Astrocyte (in vitro differentiated cells and primary cell): Measurements from ENCODE around the gene MIEF2.

Source experiments
- EZH2 ChIP-seq: IDR thresholded peaks from 2 replicates; pipeline ENCODE4 v1.6.1; 2012; ENCODE audit warnings: mild to moderate bottlenecking, low read length, inconsistent platforms; ENCODE audit not compliant: insufficient read depth
- TF ChIP-seq, protein P1 (sequence below): IDR thresholded peaks from 2 replicates; pipeline ENCODE4 v1.5.1; 2011; ENCODE audit warnings: low read depth, mild to moderate bottlenecking, inconsistent platforms, low read length, moderate library complexity; ENCODE audit not compliant: insufficient read depth

DNA sequence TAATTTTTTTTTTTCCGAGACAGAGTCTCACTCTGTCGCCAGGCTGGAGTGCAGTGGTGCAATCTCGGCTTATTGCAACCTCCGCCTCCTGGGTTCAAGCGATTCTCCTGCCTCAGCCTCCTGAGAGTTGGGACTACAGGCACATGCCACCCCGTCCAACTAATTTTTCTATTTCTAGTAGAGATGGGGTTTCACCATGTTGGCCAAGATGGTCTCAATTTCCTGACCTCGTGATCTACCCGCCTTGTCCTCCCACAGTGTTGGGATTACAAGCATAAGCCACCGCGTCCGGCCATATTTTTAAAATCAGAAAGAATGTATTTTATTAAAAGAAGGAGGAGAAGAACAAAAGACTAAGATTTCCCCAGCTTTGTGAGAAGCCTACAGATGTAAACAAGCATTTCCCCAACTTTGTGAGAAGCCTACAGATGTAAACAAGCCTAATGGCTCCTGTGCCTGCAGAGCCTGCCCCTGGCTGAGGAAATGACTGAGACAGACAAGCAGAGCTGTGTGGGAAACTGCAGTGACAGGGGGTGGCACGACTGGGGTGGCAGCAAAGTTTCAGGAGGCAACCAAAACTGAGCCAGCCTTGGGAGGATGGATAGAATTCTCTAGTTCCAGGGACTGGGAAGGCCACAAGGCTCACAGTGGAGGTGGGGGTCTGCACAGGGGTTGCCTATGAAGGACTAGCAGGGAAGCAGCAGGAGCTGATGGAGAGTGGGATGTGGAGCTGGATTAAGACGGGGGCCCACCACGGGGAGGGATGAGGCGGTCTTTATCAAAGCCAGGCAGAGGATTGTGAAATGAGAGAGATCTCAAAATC lies 31.5 kb downstream of the MIEF2 start:
- TF ChIP-seq, protein P1, sequence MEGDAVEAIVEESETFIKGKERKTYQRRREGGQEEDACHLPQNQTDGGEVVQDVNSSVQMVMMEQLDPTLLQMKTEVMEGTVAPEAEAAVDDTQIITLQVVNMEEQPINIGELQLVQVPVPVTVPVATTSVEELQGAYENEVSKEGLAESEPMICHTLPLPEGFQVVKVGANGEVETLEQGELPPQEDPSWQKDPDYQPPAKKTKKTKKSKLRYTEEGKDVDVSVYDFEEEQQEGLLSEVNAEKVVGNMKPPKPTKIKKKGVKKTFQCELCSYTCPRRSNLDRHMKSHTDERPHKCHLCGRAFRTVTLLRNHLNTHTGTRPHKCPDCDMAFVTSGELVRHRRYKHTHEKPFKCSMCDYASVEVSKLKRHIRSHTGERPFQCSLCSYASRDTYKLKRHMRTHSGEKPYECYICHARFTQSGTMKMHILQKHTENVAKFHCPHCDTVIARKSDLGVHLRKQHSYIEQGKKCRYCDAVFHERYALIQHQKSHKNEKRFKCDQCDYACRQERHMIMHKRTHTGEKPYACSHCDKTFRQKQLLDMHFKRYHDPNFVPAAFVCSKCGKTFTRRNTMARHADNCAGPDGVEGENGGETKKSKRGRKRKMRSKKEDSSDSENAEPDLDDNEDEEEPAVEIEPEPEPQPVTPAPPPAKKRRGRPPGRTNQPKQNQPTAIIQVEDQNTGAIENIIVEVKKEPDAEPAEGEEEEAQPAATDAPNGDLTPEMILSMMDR, result no peak
- TF ChIP-seq EZH2, result no peak
